HepG2 (cell line): ENCODE data around the gene LIMK2.

Source experiments
- CTCF ChIP-seq: sonication (generic); formaldehyde crosslinking; IDR thresholded peaks from 2 replicates; pipeline ENCODE4 v1.5.0; 2020; ENCODE audit warnings: mild to moderate bottlenecking, missing genetic modification reagents, moderate library complexity
- FOXP1 ChIP-seq, 2 experiments: fragments of 450-650 bp in 1 of 2; IDR thresholded peaks; 2 replicates each; pipeline ENCODE4 v1.6.1; 2017 to 2018; ENCODE audit warnings: antibody characterized with exemption in 1 of 2
- GPN1 ChIP-seq: sonication (generic); formaldehyde crosslinking; IDR thresholded peaks from 2 replicates; pipeline ENCODE4 v1.5.1; 2020; ENCODE audit warnings: missing genetic modification reagents, borderline replicate concordance
- RXRA ChIP-seq: sonication (generic); formaldehyde crosslinking; IDR thresholded peaks from 2 replicates; pipeline ENCODE4 v1.5.1; 2020; ENCODE audit warnings: missing genetic modification reagents

GRCh38 chr22:31321421-31321820 is 109.3 kb downstream of the LIMK2 start:
- TF ChIP-seq GPN1 (CRISPR knock-in tag) (no peak), RXRA (CRISPR knock-in tag) (no peak), CTCF (no peak), FOXP1 (IDR thresholded peaks at IDR 0.05) (no peak), FOXP1 (CRISPR knock-in tag; IDR thresholded peaks at IDR 0.05) (no peak)
